ENCODE data around the gene KDM6A. TPM values are rescaled to one million over a fixed set of nuclear protein-coding genes. Genes with fewer than 3 reads are reported as not detected.

Gene KDM6A
- total RNA-seq, 1 experiment from 2014 or later, result 21.0 TPM

DNA sequence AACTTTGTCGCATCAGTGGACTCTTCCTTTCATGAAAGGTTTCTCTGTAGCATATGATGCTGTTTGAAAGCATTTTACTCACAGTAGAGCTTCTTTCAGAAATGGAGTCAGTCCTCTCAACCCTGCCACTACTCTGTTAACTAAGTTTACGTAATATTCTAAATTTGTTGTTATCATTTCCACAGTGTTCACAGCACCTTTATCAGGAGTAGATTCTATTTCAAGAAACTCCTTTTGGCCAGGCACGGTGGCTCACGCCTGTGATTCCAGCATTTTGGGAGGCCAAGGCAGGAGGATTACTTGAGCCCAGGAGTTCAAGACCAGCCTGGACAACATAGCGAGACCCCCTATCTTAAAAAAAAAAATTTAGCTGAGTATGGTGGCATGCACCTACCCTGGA, 90.0 kb downstream of the KDM6A start:
- BruUV-seq (replicated peaks), result no TSS peak
- Histone ChIP-seq H3K36me3 (ENCODE audit: control insufficient read depth in 1 of 2, insufficient read depth in 2 of 2, low read length in 2 of 2) (no peaks in the 10 kb centered on the region), H4K20me1 (ENCODE audit: insufficient read depth) (no peaks in the 10 kb centered on the region), H3K4me3 (replicated peaks in 1 of 2; ENCODE audit: low read depth in 1 of 2, low read length in 2 of 2) (no peak overlapping the region), H3K9me3 (ENCODE audit: control insufficient read depth in 1 of 2, insufficient read depth in 1 of 2, low read depth in 1 of 2, low read length in 2 of 2) (no peaks in the 10 kb centered on the region), H3K4me2 (ENCODE audit: low read length) (no peak overlapping the region), H3K27me3 (ENCODE audit: insufficient read depth, low read length) (no peaks in the 10 kb centered on the region), H2AFZ (ENCODE audit: low read depth, low read length, poor library complexity, severe bottlenecking) (no peak overlapping the region), H3K9me2 (ENCODE audit: insufficient read depth) (no peaks in the 10 kb centered on the region), H3K4me1 (ENCODE audit: control insufficient read depth in 1 of 2, insufficient read depth in 2 of 2, low read length in 2 of 2) (no peaks in the 10 kb centered on the region), H3K79me2 (ENCODE audit: insufficient read depth, low read length) (peaks cover 51% of the 10 kb centered on the region), H3K9ac (ENCODE audit: low read length) (no peak overlapping the region), H3K27ac (ENCODE audit: low read depth, low read length) (no peak overlapping the region)
- ChIA-PET POLR2A (no interaction called here), CTCF (no interaction called here), RAD21 (ENCODE audit: low non-redundant PET in 1 of 2, low total read pairs in 2 of 2, uncharacterized antibody in 2 of 2, unreplicated experiment in 2 of 2) (no interaction called here)
- ATAC-seq, result no peak
- no peak for TF ChIP-seq EZH2phosphoT487 (IDR thresholded peaks at IDR 0.05; ENCODE audit: borderline replicate concordance)
- TF ChIP-seq RAD21 (IDR thresholded peaks at IDR 0.05; ENCODE audit: low read depth), result no peak
- TF ChIP-seq, protein P1, sequence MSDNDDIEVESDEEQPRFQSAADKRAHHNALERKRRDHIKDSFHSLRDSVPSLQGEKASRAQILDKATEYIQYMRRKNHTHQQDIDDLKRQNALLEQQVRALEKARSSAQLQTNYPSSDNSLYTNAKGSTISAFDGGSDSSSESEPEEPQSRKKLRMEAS (IDR thresholded peaks at IDR 0.05), result no peak
- TF ChIP-seq ZFX (IDR thresholded peaks at IDR 0.05), result no peak
- no peak for DNase-seq (ENCODE audit: low read depth, low spot score)
- intact Hi-C loops (cut with micrococcal nuclease), result no loop called here

DNA sequence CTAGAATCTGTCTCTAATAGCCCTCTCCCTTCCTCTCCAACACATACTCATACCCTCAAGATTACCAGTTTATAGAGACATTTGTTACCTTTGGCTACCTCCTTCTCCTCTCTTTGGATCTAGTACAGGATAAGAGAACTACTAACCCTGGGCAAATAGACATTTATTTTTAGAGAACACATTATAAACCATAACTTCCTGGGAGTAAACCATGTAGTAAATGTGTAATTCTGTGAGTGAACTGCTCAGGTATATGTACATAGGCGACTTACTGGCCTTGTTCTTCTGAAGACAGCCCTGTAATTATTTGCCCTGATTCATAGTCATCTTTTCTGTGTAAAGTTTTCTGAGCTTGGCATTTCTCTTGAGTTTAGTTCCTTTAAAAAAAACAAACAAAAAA, 94.2 kb downstream of the KDM6A start:
- DNase-seq (ENCODE audit: low read depth, low spot score) (no peak), ATAC-seq (no peak)
- peaks cover 37% of the 10 kb centered on the region for H3K79me2 ChIP-seq (ENCODE audit: insufficient read depth, low read length)
- ChIA-PET RAD21 (ENCODE audit: low non-redundant PET in 1 of 2, low total read pairs in 2 of 2, uncharacterized antibody in 2 of 2, unreplicated experiment in 2 of 2) (no interaction called here), CTCF (no interaction called here), POLR2A (no interaction called here)
- H3K4me1 ChIP-seq (ENCODE audit: control insufficient read depth in 1 of 2, insufficient read depth in 2 of 2, low read length in 2 of 2), result no peaks in the 10 kb centered on the region
- intact Hi-C loops (cut with micrococcal nuclease), result no loop called here
- no peak overlapping the region for H3K4me2 ChIP-seq (ENCODE audit: low read length)
- no peaks in the 10 kb centered on the region for H3K9me2 ChIP-seq (ENCODE audit: insufficient read depth)
- no peaks in the 10 kb centered on the region for H3K27me3 ChIP-seq (ENCODE audit: insufficient read depth, low read length)
- H3K9me3 ChIP-seq (ENCODE audit: control insufficient read depth in 1 of 2, insufficient read depth in 1 of 2, low read depth in 1 of 2, low read length in 2 of 2), result no peaks in the 10 kb centered on the region
- no peak overlapping the region for H2AFZ ChIP-seq (ENCODE audit: low read depth, low read length, poor library complexity, severe bottlenecking)
- H4K20me1 ChIP-seq (ENCODE audit: insufficient read depth), result no peaks in the 10 kb centered on the region
- no peaks in the 10 kb centered on the region for H3K36me3 ChIP-seq (ENCODE audit: control insufficient read depth in 1 of 2, insufficient read depth in 2 of 2, low read length in 2 of 2)
- H3K4me3 ChIP-seq (replicated peaks in 1 of 2; ENCODE audit: low read depth in 1 of 2, low read length in 2 of 2), result no peak overlapping the region
- no peak overlapping the region for H3K27ac ChIP-seq (ENCODE audit: low read depth, low read length)
- BruUV-seq (replicated peaks), result no TSS peak
- no peak for TF ChIP-seq SIN3A (IDR thresholded peaks at IDR 0.05; ENCODE audit: low read depth)
- no peak for TF ChIP-seq YY1 (IDR thresholded peaks at IDR 0.05; ENCODE audit: extremely low read depth, insufficient replicate concordance, low read depth, low read length)
- no peak for TF ChIP-seq EZH2phosphoT487 (IDR thresholded peaks at IDR 0.05; ENCODE audit: borderline replicate concordance)
- TF ChIP-seq FOSL1 (IDR thresholded peaks at IDR 0.05; ENCODE audit: low read depth), result no peak
- H3K9ac ChIP-seq (ENCODE audit: low read length), result no peak overlapping the region

All from HCT116 (cell line).